Adipocyte (in vitro differentiated cells): ENCODE results near the gene CRHR1.

Source experiments
- DNase-seq: peaks from one replicate; pipeline ENCODE4 v3.0.0-alpha.2; 2015; ENCODE audit warnings: low read depth
- H3K27me3 ChIP-seq: replicated peaks from 2 replicates; pipeline ENCODE4 v1.7.0; 2013; ENCODE audit warnings: mild to moderate bottlenecking, low read length, moderate library complexity; ENCODE audit not compliant: control insufficient read depth, insufficient read depth
- H3K36me3 ChIP-seq: 2 replicates; pipeline ENCODE4 v1.7.0; 2013; ENCODE audit warnings: low read length, mild to moderate bottlenecking, moderate library complexity; ENCODE audit not compliant: control insufficient read depth, insufficient read depth, severe bottlenecking
- H3K4me1 ChIP-seq: 2 replicates; pipeline ENCODE4 v1.7.0; 2013; ENCODE audit warnings: mild to moderate bottlenecking, low read length, moderate library complexity; ENCODE audit not compliant: control insufficient read depth, insufficient read depth
- H3K4me3 ChIP-seq: 2 replicates; pipeline ENCODE4 v1.7.0; 2013; ENCODE audit warnings: mild to moderate bottlenecking, low read length, moderate library complexity
- H3K9ac ChIP-seq: 2 replicates; pipeline ENCODE4 v1.7.0; 2013; ENCODE audit warnings: mild to moderate bottlenecking, low read length, moderate library complexity
- H3K9me3 ChIP-seq: 2 replicates; pipeline ENCODE4 v1.7.0; 2013; ENCODE audit warnings: mild to moderate bottlenecking, low read length, moderate library complexity; ENCODE audit not compliant: control insufficient read depth

Gene CRHR1

DNA sequence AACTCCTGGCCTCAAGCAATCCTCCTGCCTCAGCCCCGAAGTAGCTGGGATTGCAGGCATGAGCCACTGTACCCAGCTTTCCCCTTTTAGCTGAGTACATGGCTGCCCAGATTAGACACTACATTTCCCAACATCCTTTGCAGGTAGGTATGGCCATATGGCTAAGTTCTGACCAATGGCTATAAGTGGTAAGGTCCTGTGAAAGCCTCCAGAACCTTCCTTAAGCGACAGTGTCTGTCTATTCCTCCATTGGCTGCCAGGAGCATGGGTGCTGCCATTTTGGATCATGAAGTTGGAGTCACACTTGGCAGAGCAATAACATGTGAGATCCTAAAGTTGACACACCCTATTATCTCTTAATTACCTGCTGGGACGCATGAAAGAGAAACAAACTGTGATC lies 24.4 kb upstream of the CRHR1 start:
- no peak overlapping the region for H3K9ac ChIP-seq
- no peaks in the 10 kb centered on the region for H3K4me1 ChIP-seq
- no peaks in the 10 kb centered on the region for H3K9me3 ChIP-seq
- peaks cover 71% of the 10 kb centered on the region for H3K27me3 ChIP-seq
- no peak for DNase-seq
- H3K36me3 ChIP-seq = no peaks in the 10 kb centered on the region
- no peak overlapping the region for H3K4me3 ChIP-seq

DNA sequence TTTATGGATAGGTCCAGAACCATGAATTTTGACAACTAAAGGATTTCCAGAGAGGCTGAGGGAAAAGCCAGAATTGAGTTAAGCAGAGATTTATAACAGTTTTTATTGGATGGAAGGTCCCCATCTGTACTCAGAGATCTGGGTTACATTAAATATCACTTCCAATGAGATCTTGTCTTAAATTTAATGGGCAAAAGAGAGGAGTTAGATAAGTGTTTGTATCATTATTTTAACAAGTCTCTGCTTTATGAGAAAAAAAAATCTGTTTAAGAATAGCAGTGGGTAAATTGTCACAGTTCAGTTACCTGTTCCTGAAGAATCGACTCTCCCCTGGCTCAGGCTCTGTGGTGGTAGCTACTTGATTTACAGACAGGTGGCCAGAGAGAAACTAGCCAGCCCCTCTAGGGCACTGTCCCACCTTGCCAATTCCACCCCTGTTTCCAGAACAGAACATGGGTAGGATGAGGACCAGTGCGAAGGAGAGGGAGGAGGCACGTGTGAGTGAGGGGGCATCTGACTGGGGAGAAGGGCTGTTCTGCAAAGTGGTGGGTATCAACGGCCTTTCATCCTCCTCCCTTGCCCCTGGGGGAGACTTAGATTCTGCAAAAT lies 22.1 kb upstream of the CRHR1 start:
- H3K4me3 ChIP-seq = no peak overlapping the region
- no peaks in the 10 kb centered on the region for H3K36me3 ChIP-seq
- peaks cover 62% of the 10 kb centered on the region for H3K27me3 ChIP-seq
- DNase-seq = no peak
- no peaks in the 10 kb centered on the region for H3K9me3 ChIP-seq
- no peak overlapping the region for H3K9ac ChIP-seq
- H3K4me1 ChIP-seq = no peaks in the 10 kb centered on the region

DNA sequence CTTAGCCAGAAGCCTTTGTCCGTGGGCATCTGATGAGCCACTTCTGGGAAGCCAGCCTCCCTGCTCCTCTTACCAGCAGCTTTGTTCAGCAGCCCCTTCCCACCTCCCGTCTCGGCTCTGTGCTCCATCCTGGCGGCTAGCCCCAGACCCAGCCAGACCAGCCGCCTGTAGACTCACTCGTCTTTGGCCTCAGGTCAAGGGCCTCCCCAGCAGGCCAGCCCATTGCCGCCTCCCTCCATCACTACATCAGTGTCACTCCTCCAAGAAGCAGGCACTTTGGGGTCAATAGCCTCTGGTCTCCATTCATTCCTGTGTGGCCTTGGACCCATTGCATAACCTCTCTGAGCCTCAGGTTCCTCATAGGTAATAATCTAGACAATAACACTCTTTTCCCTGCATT lies 20.9 kb upstream of the CRHR1 start:
- H3K9ac ChIP-seq = no peak overlapping the region
- H3K4me1 ChIP-seq = no peaks in the 10 kb centered on the region
- no peaks in the 10 kb centered on the region for H3K36me3 ChIP-seq
- peaks cover 61% of the 10 kb centered on the region for H3K27me3 ChIP-seq
- no peaks in the 10 kb centered on the region for H3K9me3 ChIP-seq
- no peak for DNase-seq
- no peak overlapping the region for H3K4me3 ChIP-seq

DNA sequence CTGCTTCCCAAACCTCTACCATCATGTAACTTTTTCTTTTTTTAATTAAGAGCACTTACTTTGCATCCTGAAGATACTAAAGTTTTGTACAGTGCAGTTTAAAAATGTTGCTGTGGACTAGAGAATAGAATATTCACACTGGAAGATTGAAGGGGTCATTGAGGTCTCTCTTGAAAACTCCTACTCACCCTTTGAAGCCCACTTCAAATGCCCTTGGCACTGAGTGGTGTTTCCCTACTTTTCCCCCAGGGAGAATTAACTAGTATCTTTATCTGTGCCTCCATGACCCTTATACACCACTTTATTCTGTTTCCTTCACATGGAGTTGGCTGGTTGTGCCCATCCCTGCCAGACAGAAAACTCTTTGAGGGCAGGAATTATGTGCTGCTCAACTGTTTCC lies 19.6 kb upstream of the CRHR1 start:
- DNase-seq = no peak
- H3K4me1 ChIP-seq = no peaks in the 10 kb centered on the region
- no peak overlapping the region for H3K4me3 ChIP-seq
- peaks cover 71% of the 10 kb centered on the region for H3K27me3 ChIP-seq
- H3K9me3 ChIP-seq = no peaks in the 10 kb centered on the region
- H3K36me3 ChIP-seq = no peaks in the 10 kb centered on the region
- H3K9ac ChIP-seq = no peak overlapping the region

DNA sequence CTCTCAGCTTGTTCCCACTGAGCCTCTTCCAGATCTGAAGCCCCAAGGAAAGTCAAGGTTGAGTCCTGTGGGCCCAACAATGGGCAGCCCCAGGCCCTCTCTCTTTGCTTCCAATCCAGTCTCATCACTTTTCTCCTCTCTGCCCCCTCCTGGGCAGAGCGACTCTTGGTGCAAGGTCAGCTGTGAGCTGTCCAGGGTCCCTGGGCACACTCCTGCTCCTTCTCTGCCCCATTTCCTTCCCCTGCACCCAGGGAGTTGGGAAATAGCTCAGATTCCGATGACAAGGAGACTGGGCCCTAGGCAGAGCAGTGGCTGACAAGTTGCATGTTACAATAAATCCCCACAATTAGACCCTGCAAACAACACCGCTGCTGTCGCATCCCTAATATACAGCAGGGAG lies 16.1 kb upstream of the CRHR1 start:
- Histone ChIP-seq H3K4me1 (no peaks in the 10 kb centered on the region), H3K9me3 (no peaks in the 10 kb centered on the region), H3K36me3 (no peaks in the 10 kb centered on the region), H3K9ac (no peak overlapping the region), H3K27me3 (peaks cover 71% of the 10 kb centered on the region), H3K4me3 (no peak overlapping the region)
- no peak for DNase-seq

DNA sequence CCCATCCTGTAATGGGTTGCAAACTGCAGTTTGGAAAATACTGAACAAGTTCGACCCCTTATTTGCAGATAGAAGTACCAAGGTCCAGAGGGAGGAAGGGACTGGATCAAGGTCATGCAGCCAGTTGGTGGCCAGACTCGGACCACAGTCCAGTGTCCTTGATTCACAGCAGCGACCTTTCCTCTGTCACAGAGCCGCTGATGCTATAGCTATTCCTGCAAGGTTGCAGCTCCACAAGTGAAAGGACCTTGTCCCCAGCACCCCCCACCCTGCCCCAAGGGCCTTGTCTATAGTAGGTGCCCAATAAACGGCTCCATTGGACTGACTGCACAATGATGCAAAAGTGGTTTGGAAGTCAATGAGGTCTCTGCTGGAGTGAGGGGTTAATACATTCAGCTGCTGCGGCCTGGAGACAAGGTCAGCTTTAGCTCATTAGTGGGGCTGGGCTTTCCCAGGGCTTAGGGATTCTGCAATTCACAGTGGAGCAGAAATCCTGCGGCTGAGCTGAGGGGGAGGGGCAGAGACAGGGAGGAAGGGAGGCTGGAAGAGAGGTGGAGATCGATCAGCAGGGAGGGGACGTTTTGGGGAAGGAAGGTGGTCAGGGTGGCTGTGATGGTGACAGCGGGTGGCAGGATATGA lies 13.4 kb upstream of the CRHR1 start:
- peaks cover 72% of the 10 kb centered on the region for H3K27me3 ChIP-seq
- H3K4me1 ChIP-seq = no peaks in the 10 kb centered on the region
- H3K9me3 ChIP-seq = no peaks in the 10 kb centered on the region
- H3K4me3 ChIP-seq = no peak overlapping the region
- no peak overlapping the region for H3K9ac ChIP-seq
- no peaks in the 10 kb centered on the region for H3K36me3 ChIP-seq
- no peak for DNase-seq

DNA sequence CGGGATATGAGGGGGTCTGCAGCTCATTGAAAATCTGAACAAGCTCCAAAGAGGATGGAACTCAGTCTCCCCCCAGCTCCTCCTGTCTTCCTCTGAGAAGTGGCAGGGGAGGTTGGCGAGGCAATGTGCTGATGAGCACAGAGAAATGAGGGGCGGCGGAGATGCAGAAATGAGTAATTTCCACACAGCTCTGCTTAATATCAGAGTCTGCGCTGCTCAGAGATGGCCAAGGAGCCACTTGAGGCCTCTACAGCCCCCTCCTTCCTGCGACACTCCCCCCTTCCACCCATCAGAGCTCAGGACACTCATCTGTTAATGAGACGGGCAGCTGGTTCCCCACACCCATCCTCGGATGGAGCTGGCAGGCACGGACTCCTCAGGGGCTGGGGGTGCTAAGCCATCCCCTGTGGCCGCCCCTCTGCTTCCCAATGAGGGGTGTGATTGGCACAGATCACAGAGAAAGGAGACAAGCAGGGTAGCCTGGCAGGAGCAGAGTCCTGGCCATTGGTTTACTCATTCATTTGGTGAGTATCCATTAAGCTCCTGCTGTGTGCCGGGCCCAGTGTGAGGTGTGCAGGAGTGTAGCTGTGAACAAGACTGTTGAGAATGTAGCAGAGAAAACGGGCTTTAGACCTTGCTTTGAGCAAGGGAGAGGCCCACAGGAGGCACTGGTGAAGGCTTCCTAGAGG lies 12.7 kb upstream of the CRHR1 start:
- peaks cover 77% of the 10 kb centered on the region for H3K27me3 ChIP-seq

DNA sequence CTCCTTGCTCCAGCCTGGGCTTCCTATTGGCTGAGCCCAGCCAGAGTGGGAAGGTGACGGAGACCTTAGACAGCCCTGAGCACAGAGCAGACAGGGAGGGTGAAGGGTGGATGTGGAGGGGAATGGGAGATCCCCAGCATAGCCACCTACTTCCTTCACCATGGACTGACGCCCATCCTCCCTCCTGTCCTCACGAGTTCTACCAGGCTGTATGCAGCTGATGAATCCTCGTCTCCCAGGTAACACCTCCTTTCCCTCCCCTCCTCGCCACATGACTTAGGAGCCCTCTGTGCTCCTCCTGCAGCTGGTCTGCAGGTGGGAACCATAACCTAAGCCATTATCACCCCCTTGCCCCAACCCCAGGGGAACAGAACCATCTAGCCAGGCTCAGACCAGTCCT lies 9.0 kb upstream of the CRHR1 start:
- no peak for DNase-seq
- peaks cover 77% of the 10 kb centered on the region for H3K27me3 ChIP-seq
- no peaks in the 10 kb centered on the region for H3K9me3 ChIP-seq
- H3K4me1 ChIP-seq = no peaks in the 10 kb centered on the region
- no peak overlapping the region for H3K9ac ChIP-seq
- H3K36me3 ChIP-seq = no peaks in the 10 kb centered on the region
- H3K4me3 ChIP-seq = no peak overlapping the region

More for the DNA sequence above, 12.7 kb upstream of the CRHR1 start:
- no peak for DNase-seq
- Histone ChIP-seq H3K36me3 (no peaks in the 10 kb centered on the region), H3K9ac (no peak overlapping the region), H3K4me3 (no peak overlapping the region), H3K4me1 (no peaks in the 10 kb centered on the region), H3K9me3 (no peaks in the 10 kb centered on the region)

DNA sequence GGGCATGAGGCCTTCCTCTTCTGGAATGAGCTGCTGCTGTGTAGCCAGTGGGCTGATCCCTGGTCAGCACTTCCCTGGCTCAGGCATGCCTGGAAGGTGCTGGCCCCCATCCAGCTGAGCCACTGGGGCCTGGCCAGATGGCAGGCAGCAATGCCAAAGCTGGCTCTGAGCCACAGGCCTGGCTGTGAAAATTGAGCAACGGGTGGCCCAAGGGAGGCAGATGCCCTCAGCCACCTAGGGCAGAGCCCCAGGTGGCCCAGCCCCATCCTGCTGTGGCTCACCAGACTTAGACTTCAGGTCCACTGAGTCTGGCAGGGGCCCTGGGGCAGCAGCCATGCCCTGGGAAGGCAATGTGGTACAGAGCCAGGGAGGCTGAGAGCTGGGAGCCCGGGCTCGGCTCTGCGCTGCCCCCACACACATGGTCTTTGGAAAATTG lies 8.5 kb upstream of the CRHR1 start:
- Histone ChIP-seq H3K4me1 (no peaks in the 10 kb centered on the region), H3K9ac (no peak overlapping the region), H3K9me3 (no peaks in the 10 kb centered on the region), H3K27me3 (peaks cover 77% of the 10 kb centered on the region), H3K4me3 (no peak overlapping the region), H3K36me3 (no peaks in the 10 kb centered on the region)
- DNase-seq = no peak

DNA sequence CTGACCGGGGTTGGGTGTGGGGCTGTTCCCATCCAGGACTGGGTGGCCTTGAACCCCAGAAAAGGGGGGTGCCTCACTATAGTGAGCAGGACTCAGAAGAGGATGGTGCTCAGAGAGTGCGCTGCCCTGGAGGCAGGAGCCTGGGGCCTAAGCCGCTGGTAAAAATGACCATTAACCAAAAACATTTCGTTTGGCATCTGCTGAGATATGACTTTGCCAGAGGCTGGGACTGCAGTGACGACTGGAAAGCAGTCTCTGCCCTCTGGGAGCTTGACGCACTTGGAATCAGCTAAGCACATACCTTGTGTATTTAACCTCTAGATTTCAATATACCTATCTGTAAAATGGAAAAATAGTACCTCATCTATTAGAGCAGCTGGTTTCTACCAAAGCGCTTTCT lies 7.2 kb upstream of the CRHR1 start:
- Histone ChIP-seq H3K27me3 (peaks cover 66% of the 10 kb centered on the region), H3K4me3 (no peak overlapping the region), H3K36me3 (no peaks in the 10 kb centered on the region), H3K9ac (no peak overlapping the region), H3K4me1 (peaks cover 3% of the 10 kb centered on the region), H3K9me3 (no peaks in the 10 kb centered on the region)
- no peak for DNase-seq

DNA sequence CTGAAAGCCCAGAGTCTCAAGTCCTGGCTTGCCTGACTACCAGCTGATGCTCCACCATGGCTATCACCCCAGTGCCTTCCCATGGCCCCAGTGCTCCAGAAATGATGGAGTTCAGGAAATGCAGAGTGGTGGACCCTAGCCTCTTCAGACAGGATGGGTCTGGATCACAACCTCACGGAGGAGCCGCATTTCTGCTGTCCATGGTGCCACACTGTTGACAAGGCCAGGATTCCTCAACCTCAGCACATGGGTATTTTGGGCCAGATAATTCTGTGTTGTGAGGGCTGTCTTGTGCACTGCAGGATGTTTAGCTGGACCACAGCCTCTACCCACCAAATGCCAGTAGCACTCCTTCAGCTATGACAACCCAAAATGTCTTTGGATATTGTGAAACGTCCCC lies 6.7 kb upstream of the CRHR1 start:
- no peak for DNase-seq
- Histone ChIP-seq H3K27me3 (peaks cover 71% of the 10 kb centered on the region), H3K4me3 (no peak overlapping the region), H3K9ac (no peak overlapping the region), H3K9me3 (no peaks in the 10 kb centered on the region), H3K4me1 (peaks cover 3% of the 10 kb centered on the region), H3K36me3 (no peaks in the 10 kb centered on the region)
